Measurements from ENCODE around the gene LSM7. TPM values are rescaled to one million over a fixed set of nuclear protein-coding genes. Genes with fewer than 3 reads are reported as not detected.

The LSM7 gene
- total and polyA plus RNA-seq, 2 experiments from 2014 or later, result 91.4 to 118 TPM

- no peaks in the 10 kb centered on the region for H3K9me2 ChIP-seq (ENCODE audit: insufficient read depth)
- H3K9ac ChIP-seq, result no peak overlapping the region
- no peak overlapping the region for H3K27ac ChIP-seq
- no peaks in the 10 kb centered on the region for H3K9me3 ChIP-seq (ENCODE audit: low read depth)
- no peak overlapping the region for H2AFZ ChIP-seq
- DNase-seq, result no peak
- no peak overlapping the region for H3K4me2 ChIP-seq (ENCODE audit: unreplicated experiment)
- TF ChIP-seq EZH2 (IDR thresholded peaks at IDR 0.05; ENCODE audit: insufficient read depth, poor library complexity, severe bottlenecking) (no peak), EZH2phosphoT487 (IDR thresholded peaks at IDR 0.05; ENCODE audit: insufficient read depth, low read depth) (no peak)
- H3K27me3 ChIP-seq (replicated peaks; ENCODE audit: insufficient read depth), result no peaks in the 10 kb centered on the region
- WGBS, 2 experiments (ENCODE audit: low coverage in 1 of 2, low lambda C conversion rate in 2 of 2, missing lambda C conversion rate in 2 of 2), result 96% methylated on average over 27 to 52 of the region's 52 CpGs
- no peaks in the 10 kb centered on the region; the same call in 1 of the 2 replicates for H4K20me1 ChIP-seq (ENCODE audit: insufficient read depth)
- H3K36me3 ChIP-seq (ENCODE audit: low read depth), result no peaks in the 10 kb centered on the region
- H3K79me2 ChIP-seq (ENCODE audit: insufficient read depth), result peaks cover 25% of the 10 kb centered on the region
- H3K4me3 ChIP-seq, result no peak overlapping the region
- H3F3A ChIP-seq (ENCODE audit: insufficient read depth), result peaks cover 13% of the 10 kb centered on the region; the same call in 1 of the 2 replicates
- in situ Hi-C loops (cut with MboI), result no loop called here
- H3K4me1 ChIP-seq (ENCODE audit: insufficient read depth), result no peaks in the 10 kb centered on the region
Measured at GRCh38 chr19:2339644-2340310, 11.4 kb upstream of the LSM7 start.

- in situ Hi-C loops (cut with MboI), result no loop called here
- no peak overlapping the region for H2AFZ ChIP-seq
Measured at GRCh38 chr19:2338751-2339643, 10.6 kb upstream of the LSM7 start.

GRCh38 chr19:2338055-2338615 is 9.7 kb upstream of the LSM7 start:
- H4K20me1 ChIP-seq (ENCODE audit: insufficient read depth), result no peaks in the 10 kb centered on the region; the same call in 1 of the 2 replicates
- in situ Hi-C loops (cut with MboI), result no loop called here
- DNase-seq, result no peak
- H3K79me2 ChIP-seq (ENCODE audit: insufficient read depth), result peaks cover 41% of the 10 kb centered on the region
- H3K4me1 ChIP-seq (ENCODE audit: insufficient read depth), result no peaks in the 10 kb centered on the region
- no peak for TF ChIP-seq EZH2 (IDR thresholded peaks at IDR 0.05; ENCODE audit: insufficient read depth, poor library complexity, severe bottlenecking)
- TF ChIP-seq EZH2phosphoT487 (IDR thresholded peaks at IDR 0.05; ENCODE audit: insufficient read depth, low read depth), result no peak
- 92 to 95% methylated on average over 20 to 21 of the region's 21 CpGs for WGBS, 2 experiments (ENCODE audit: low coverage in 1 of 2, low lambda C conversion rate in 2 of 2, missing lambda C conversion rate in 2 of 2)
- no peak overlapping the region for H3K4me3 ChIP-seq
- H3K9me3 ChIP-seq (ENCODE audit: low read depth), result no peaks in the 10 kb centered on the region
- H3K27me3 ChIP-seq (replicated peaks; ENCODE audit: insufficient read depth), result no peaks in the 10 kb centered on the region
- H3K4me2 ChIP-seq (ENCODE audit: unreplicated experiment), result no peak overlapping the region
- no peaks in the 10 kb centered on the region for H3K9me2 ChIP-seq (ENCODE audit: insufficient read depth)
- H3K27ac ChIP-seq, result no peak overlapping the region
- H2AFZ ChIP-seq, result no peak overlapping the region
- H3K9ac ChIP-seq, result no peak overlapping the region
- H3F3A ChIP-seq (ENCODE audit: insufficient read depth), result peaks cover 16% of the 10 kb centered on the region; the same call in 1 of the 2 replicates
- no peaks in the 10 kb centered on the region for H3K36me3 ChIP-seq (ENCODE audit: low read depth)

More at GRCh38 chr19:2338751-2339643, 10.6 kb upstream of the LSM7 start:
- H3K79me2 ChIP-seq (ENCODE audit: insufficient read depth), result peaks cover 33% of the 10 kb centered on the region
- H3K9ac ChIP-seq, result no peak overlapping the region
- TF ChIP-seq EZH2phosphoT487 (IDR thresholded peaks at IDR 0.05; ENCODE audit: insufficient read depth, low read depth) (no peak), EZH2 (IDR thresholded peaks at IDR 0.05; ENCODE audit: insufficient read depth, poor library complexity, severe bottlenecking) (no peak)
- WGBS, 2 experiments (ENCODE audit: low coverage in 1 of 2, low lambda C conversion rate in 2 of 2, missing lambda C conversion rate in 2 of 2), result 95 to 98% methylated on average over 45 to 54 of the region's 54 CpGs
- H3K36me3 ChIP-seq (ENCODE audit: low read depth), result no peaks in the 10 kb centered on the region
- no peak overlapping the region for H3K4me3 ChIP-seq
- no peak overlapping the region for H3K4me2 ChIP-seq (ENCODE audit: unreplicated experiment)
- no peaks in the 10 kb centered on the region for H3K4me1 ChIP-seq (ENCODE audit: insufficient read depth)
- peaks cover 16% of the 10 kb centered on the region; the same call in 1 of the 2 replicates for H3F3A ChIP-seq (ENCODE audit: insufficient read depth)
- no peaks in the 10 kb centered on the region for H3K27me3 ChIP-seq (replicated peaks; ENCODE audit: insufficient read depth)
- no peaks in the 10 kb centered on the region for H3K9me3 ChIP-seq (ENCODE audit: low read depth)
- no peaks in the 10 kb centered on the region for H3K9me2 ChIP-seq (ENCODE audit: insufficient read depth)
- no peak overlapping the region for H3K27ac ChIP-seq
- no peak for DNase-seq
- no peaks in the 10 kb centered on the region; the same call in 1 of the 2 replicates for H4K20me1 ChIP-seq (ENCODE audit: insufficient read depth)

- in situ Hi-C loops (cut with MboI), result no loop called here
Measured at GRCh38 chr19:2337329-2337707, 8.9 kb upstream of the LSM7 start.

More at GRCh38 chr19:2337329-2337707, 8.9 kb upstream of the LSM7 start:
- Histone ChIP-seq H3K4me1 (ENCODE audit: insufficient read depth) (no peaks in the 10 kb centered on the region), H3K9me2 (ENCODE audit: insufficient read depth) (no peaks in the 10 kb centered on the region), H3K9me3 (ENCODE audit: low read depth) (no peaks in the 10 kb centered on the region), H2AFZ (no peak overlapping the region), H3F3A (ENCODE audit: insufficient read depth) (peaks cover 16% of the 10 kb centered on the region; the same call in 1 of the 2 replicates), H4K20me1 (ENCODE audit: insufficient read depth) (no peaks in the 10 kb centered on the region; the same call in 1 of the 2 replicates), H3K27me3 (replicated peaks; ENCODE audit: insufficient read depth) (no peaks in the 10 kb centered on the region), H3K79me2 (ENCODE audit: insufficient read depth) (peaks cover 47% of the 10 kb centered on the region), H3K9ac (no peak overlapping the region), H3K36me3 (ENCODE audit: low read depth) (no peaks in the 10 kb centered on the region), H3K4me3 (no peak overlapping the region), H3K27ac (no peak overlapping the region), H3K4me2 (ENCODE audit: unreplicated experiment) (no peak overlapping the region)
- WGBS, 2 experiments (ENCODE audit: low coverage in 1 of 2, low lambda C conversion rate in 2 of 2, missing lambda C conversion rate in 2 of 2), result 62 to 68% methylated on average over 15 to 19 of the region's 19 CpGs
- TF ChIP-seq EZH2 (IDR thresholded peaks at IDR 0.05; ENCODE audit: insufficient read depth, poor library complexity, severe bottlenecking) (no peak), EZH2phosphoT487 (IDR thresholded peaks at IDR 0.05; ENCODE audit: insufficient read depth, low read depth) (no peak)
- DNase-seq, result peak; percentile 47

Data from GM23248 (cell line).